IMR-90 (cell line): Measurements from ENCODE around the gene SSH2. TPM values are rescaled to one million over a fixed set of nuclear protein-coding genes. Genes with fewer than 3 reads are reported as not detected.

ENCODE experiments used
- ATAC-seq: fragments of 200-7000 bp; cut with Tn5 transposase; 2 replicates; pipeline ENCODE4 v1.9.1; 2020; ENCODE audit warnings: low read depth, mild to moderate bottlenecking, moderate library complexity
- BruUV-seq: library from RNA; stranded (reverse); fragments of 400-500 nt; replicated peaks from 2 replicates; lab custom pipeline; 2021; lab: Mats Ljungman, UMichigan
- CTCF ChIA-PET: fragments of 300-600 bp; formaldehyde crosslinking; extraction: SDS; loops from one replicate; lab custom pipeline; 2021; ENCODE audit warnings: antibody characterized with exemption; lab: Yijun Ruan, JAX
- POLR2A ChIA-PET: fragments of 300-600 bp; sonication (Branson Sonifier 250); formaldehyde crosslinking; loops from one replicate; lab custom pipeline; 2022; ENCODE audit warnings: antibody characterized with exemption; ENCODE audit not compliant: unreplicated experiment; lab: Charles Lee
- DNase-seq: peaks from one replicate; pipeline ENCODE4 v3.0.0; 2013
- H2AFZ ChIP-seq: replicated peaks from 2 replicates; pipeline ENCODE3; 2013; ENCODE audit warnings: low read length, mild to moderate bottlenecking; ENCODE audit not compliant: poor library complexity
- H2AK5ac ChIP-seq: 2 replicates; pipeline ENCODE4 v1.6.1; 2013; ENCODE audit warnings: low read depth, low read length, inconsistent platforms
- H2AK9ac ChIP-seq: replicated peaks from 2 replicates; pipeline ENCODE3; 2013; ENCODE audit warnings: mild to moderate bottlenecking, low read depth, low read length, moderate library complexity; ENCODE audit not compliant: poor library complexity
- H2BK120ac ChIP-seq: 2 replicates; pipeline ENCODE4 v1.6.1; 2013; ENCODE audit warnings: low read depth, low read length, inconsistent platforms
- H2BK15ac ChIP-seq: 3 replicates; pipeline ENCODE4 v1.6.1; 2013; ENCODE audit warnings: low read depth, low read length, inconsistent platforms
- H2BK20ac ChIP-seq: 2 replicates; pipeline ENCODE4 v1.6.1; 2013; ENCODE audit warnings: low read depth, mild to moderate bottlenecking, inconsistent platforms, low read length, moderate library complexity
- H2BK5ac ChIP-seq: 2 replicates; pipeline ENCODE4 v1.6.1; 2013; ENCODE audit warnings: mild to moderate bottlenecking, low read depth, low read length, inconsistent platforms; ENCODE audit not compliant: poor library complexity, severe bottlenecking
- H3K14ac ChIP-seq: replicated peaks from 2 replicates; pipeline ENCODE4 v1.6.1; 2013; ENCODE audit warnings: low read depth, low read length, inconsistent platforms
- H3K18ac ChIP-seq: 2 replicates; pipeline ENCODE4 v1.6.1; 2013; ENCODE audit warnings: low read depth, low read length, control low read depth
- H3K23ac ChIP-seq: 2 replicates; pipeline ENCODE4 v1.6.1; 2013; ENCODE audit warnings: low read depth, low read length, inconsistent platforms
- H3K27ac ChIP-seq: 2 replicates; pipeline ENCODE4 v1.5.1; 2013; ENCODE audit warnings: mild to moderate bottlenecking, control low read depth, low read length; ENCODE audit not compliant: insufficient read depth
- H3K27me3 ChIP-seq: 2 replicates; pipeline ENCODE4 v1.6.1; 2013; ENCODE audit warnings: low read length; ENCODE audit not compliant: control insufficient read depth, insufficient read depth
- H3K36me3 ChIP-seq: 2 replicates; pipeline ENCODE4 v1.6.1; 2013; ENCODE audit warnings: low read length, mixed read lengths; ENCODE audit not compliant: control insufficient read depth, insufficient read depth
- H3K4ac ChIP-seq: 2 replicates; pipeline ENCODE4 v1.6.1; 2013; ENCODE audit warnings: low read depth, low read length, inconsistent platforms
- H3K4me1 ChIP-seq: 2 replicates; pipeline ENCODE4 v1.6.1; 2013; ENCODE audit warnings: low read length, mixed read lengths; ENCODE audit not compliant: control insufficient read depth, insufficient read depth
- H3K4me2 ChIP-seq: 2 replicates; pipeline ENCODE4 v1.6.1; 2013; ENCODE audit warnings: low read depth, mild to moderate bottlenecking, control low read depth, low read length, moderate library complexity
- H3K4me3 ChIP-seq: 2 replicates; pipeline ENCODE4 v1.5.1; 2013; ENCODE audit warnings: low read depth, mild to moderate bottlenecking, control low read depth, low read length, moderate library complexity; ENCODE audit not compliant: insufficient read depth
- H3K56ac ChIP-seq: 2 replicates; pipeline ENCODE4 v1.6.1; 2013; ENCODE audit warnings: low read length, inconsistent platforms; ENCODE audit not compliant: insufficient read depth; ENCODE audit errors: extremely low read depth
- H3K79me1 ChIP-seq, 2 experiments: 2 replicates each; pipeline ENCODE4 v1.6.1; 2013; ENCODE audit warnings: low read length in 2 of 2, inconsistent platforms in 1 of 2, low read depth in 1 of 2
- H3K9ac ChIP-seq: 2 replicates; pipeline ENCODE4 v1.6.1; 2013; ENCODE audit warnings: low read depth, low read length, control low read depth
- H3K9me1 ChIP-seq: 2 replicates; pipeline ENCODE4 v1.6.1; 2013; ENCODE audit warnings: low read length, inconsistent platforms; ENCODE audit not compliant: insufficient read depth
- H3K9me3 ChIP-seq: 2 replicates; pipeline ENCODE4 v1.6.1; 2013; ENCODE audit warnings: low read length; ENCODE audit not compliant: control insufficient read depth, insufficient read depth
- H4K20me1 ChIP-seq: 2 replicates; pipeline ENCODE4 v1.6.1; 2013; ENCODE audit warnings: low read length, inconsistent platforms; ENCODE audit not compliant: insufficient read depth
- H4K5ac ChIP-seq: 2 replicates; pipeline ENCODE4 v1.6.1; 2013; ENCODE audit warnings: mild to moderate bottlenecking, low read depth, low read length, control low read depth
- H4K8ac ChIP-seq, 2 experiments: 2 replicates each; pipeline ENCODE4 v1.6.1; 2013; ENCODE audit warnings: low read depth in 2 of 2, low read length in 2 of 2, control low read depth in 1 of 2, inconsistent platforms in 1 of 2
- H4K91ac ChIP-seq: 2 replicates; pipeline ENCODE4 v1.6.1; 2013; ENCODE audit warnings: low read depth, low read length, inconsistent platforms; ENCODE audit not compliant: insufficient read depth
- BHLHE40 ChIP-seq: fragments of 150-350 bp; IDR thresholded peaks from 2 replicates; pipeline ENCODE4 v1.6.1; 2016; ENCODE audit warnings: mild to moderate bottlenecking, low read depth, low read length
- CEBPB ChIP-seq: IDR thresholded peaks from 2 replicates; pipeline ENCODE4 v1.6.1; 2012; ENCODE audit warnings: low read depth, low read length, improper control_type of control experiment
- CHD1 ChIP-seq: IDR thresholded peaks from 2 replicates; pipeline ENCODE4 v1.6.1; 2012; ENCODE audit warnings: low read depth, low read length, improper control_type of control experiment
- FOS ChIP-seq: fragments of 150-350 bp; IDR thresholded peaks from 2 replicates; pipeline ENCODE4 v1.6.1; 2016; ENCODE audit warnings: low read depth, low read length
- MAFK ChIP-seq: IDR thresholded peaks from 2 replicates; pipeline ENCODE4 v1.6.1; 2012; ENCODE audit warnings: low read depth, low read length, improper control_type of control experiment
- MAZ ChIP-seq: IDR thresholded peaks from 2 replicates; pipeline ENCODE4 v1.6.1; 2012; ENCODE audit warnings: low read depth, mild to moderate bottlenecking, low read length, improper control_type of control experiment, moderate library complexity, borderline replicate concordance
- MXI1 ChIP-seq: IDR thresholded peaks from 2 replicates; pipeline ENCODE4 v1.6.1; 2012; ENCODE audit warnings: low read depth, mild to moderate bottlenecking, low read length, moderate library complexity, borderline replicate concordance
- NFE2L2 ChIP-seq: fragments of 150-350 bp; IDR thresholded peaks from 2 replicates; pipeline ENCODE4 v1.6.1; 2016; ENCODE audit warnings: low read depth, mild to moderate bottlenecking, low read length
- POLR2A ChIP-seq: IDR thresholded peaks from 2 replicates; pipeline ENCODE4 v1.6.1; 2012; ENCODE audit warnings: mild to moderate bottlenecking, low read depth, low read length
- RAD21 ChIP-seq: IDR thresholded peaks from 2 replicates; pipeline ENCODE4 v1.6.1; 2012; ENCODE audit warnings: low read length, improper control_type of control experiment
- RCOR1 ChIP-seq: IDR thresholded peaks from 2 replicates; pipeline ENCODE4 v1.6.1; 2012; ENCODE audit warnings: mild to moderate bottlenecking, low read length, improper control_type of control experiment; ENCODE audit not compliant: insufficient replicate concordance
- RFX5 ChIP-seq: IDR thresholded peaks from 2 replicates; pipeline ENCODE4 v1.8.0; 2012; ENCODE audit warnings: low read depth, mild to moderate bottlenecking, low read length, moderate library complexity
- SMC3 ChIP-seq: fragments of 150-350 bp; IDR thresholded peaks from 2 replicates; pipeline ENCODE4 v1.6.1; 2016; ENCODE audit warnings: low read depth, mild to moderate bottlenecking, antibody characterized with exemption, low read length, moderate library complexity
- WGBS, 2 experiments: methylation state at CpG; one replicate each; pipeline versions ENCODE4 v1.1.5 to v1.1.7; 2013; ENCODE audit warnings: missing lambda C conversion rate in 2 of 2; ENCODE audit not compliant: insufficient read length in 1 of 2; ENCODE audit errors: extremely low coverage in 2 of 2; 5-methylcytosine and 5-hydroxymethylcytosine counted together
- dilution Hi-C: fragments of 300-500 bp; cut with HindIII; formaldehyde crosslinking; loops from one replicate; pipeline ENCODE4 v1.14.3; 2018; ENCODE audit warnings: low sequenced_read_pairs; ENCODE audit not compliant: unreplicated experiment
- in situ Hi-C: fragments of 300-500 bp; cut with MboI; formaldehyde crosslinking; loops from 3 replicates; pipeline ENCODE4 v1.14.3; 2019; ENCODE audit warnings: low sequenced_read_pairs, inconsistent platforms, mixed read lengths
- intact Hi-C: fragments of 100-400 bp; cut with micrococcal nuclease; formaldehyde crosslinking; loops from 2 replicates; pipeline ENCODE4 v1.10.0; 2022
- polyA plus RNA-seq, 3 experiments: library from polyadenylated mRNA; depleted of rRNA; stranded (reverse); fragments of >200 nt; gene quantifications; 2 replicates each; pipeline ENCODE4 v1.2.3, GENCODE V29; 2012; ENCODE audit warnings: low replicate concordance in 1 of 3
- total RNA-seq: library from RNA; depleted of rRNA; stranded (reverse); fragments of >200 nt; gene quantifications from 2 replicates; pipeline ENCODE4 v1.2.3, GENCODE V29; 2012
- TF ChIP-seq, protein P1 (sequence below): fragments of 150-350 bp; IDR thresholded peaks from 2 replicates; pipeline ENCODE4 v1.6.1; 2016; ENCODE audit warnings: low read depth, mild to moderate bottlenecking, low read length, moderate library complexity, borderline replicate concordance
- TF ChIP-seq, protein P2 (sequence below): conservative IDR thresholded peaks from 2 replicates; pipeline ENCODE4 v1.5.1; 2012; ENCODE audit warnings: mild to moderate bottlenecking, low read depth, low read length, improper control_type of control experiment
- TF ChIP-seq, protein P3 (sequence below): fragments of 150-350 bp; IDR thresholded peaks from 2 replicates; pipeline ENCODE4 v1.6.1; 2017; ENCODE audit warnings: mild to moderate bottlenecking, antibody characterized with exemption, low read length, low read depth

Gene SSH2
- total and polyA plus RNA-seq, 2 of the 4 experiments (the other 2 are of a cell fraction) = 9.3 TPM

DNA sequence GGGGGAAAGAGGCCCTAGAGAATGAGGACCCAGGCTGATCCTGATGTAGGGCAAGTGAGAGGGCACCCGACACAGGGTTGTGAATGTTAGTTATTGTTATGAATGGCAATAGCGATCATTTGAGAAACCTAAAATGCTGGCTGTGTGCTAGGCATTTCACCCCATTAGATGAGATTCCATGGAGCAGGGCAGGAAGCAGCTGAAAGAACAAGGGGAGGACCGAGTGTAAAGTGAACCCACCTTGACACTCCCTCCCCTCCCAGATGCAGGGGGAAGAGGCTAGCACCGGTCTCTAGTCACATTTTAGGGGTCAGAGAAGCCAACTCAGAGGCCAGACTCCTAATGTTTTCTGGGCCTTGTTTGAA, 306.8 kb downstream of the SSH2 start:
- H4K8ac ChIP-seq = no peak overlapping the region
- H3K4ac ChIP-seq = no peak overlapping the region
- H2BK15ac ChIP-seq = no peak overlapping the region
- H3K18ac ChIP-seq = no peak overlapping the region
- no peak overlapping the region for H3K27ac ChIP-seq
- ChIA-PET CTCF (interaction anchor here (1.1 kb wide), 1 partner anchor 156 kb away, joined by 3 read pairs; no protein-coding TSS in a partner anchor), POLR2A (no interaction called here)
- H2BK5ac ChIP-seq = no peak overlapping the region
- H3K56ac ChIP-seq = no peak overlapping the region
- H4K91ac ChIP-seq = no peak overlapping the region
- H4K5ac ChIP-seq = no peak overlapping the region
- dilution Hi-C loops (no loop called here), intact Hi-C loops (no loop called here), in situ Hi-C loops (no loop called here)
- H4K20me1 ChIP-seq = peaks cover 4% of the 10 kb centered on the region; the same call in 1 of the 2 replicates
- peak overlapping the region; percentile 96 for H2AFZ ChIP-seq
- no peak overlapping the region for H2BK20ac ChIP-seq
- H3K79me1 ChIP-seq = peaks cover 0 to 22% of the 10 kb centered on the region in 2 experiments; a peak in 1 of 4 replicates
- no TSS peak for BruUV-seq
- no peak overlapping the region for H3K9ac ChIP-seq
- peaks cover 15% of the 10 kb centered on the region for H3K4me1 ChIP-seq
- no peak overlapping the region for H2AK5ac ChIP-seq
- no peak for DNase-seq
- peak overlapping the region; percentile 75 for H2AK9ac ChIP-seq
- H3K27me3 ChIP-seq = no peaks in the 10 kb centered on the region
- no peak overlapping the region; the same call in 1 of the 2 replicates for H3K4me2 ChIP-seq
- no peak overlapping the region for H3K23ac ChIP-seq
- H3K4me3 ChIP-seq = no peak overlapping the region
- TF ChIP-seq RCOR1 (no peak), POLR2A (no peak), MAFK (no peak), MXI1 (no peak), RFX5 (no peak), NFE2L2 (no peak), MAZ (no peak), RAD21 (no peak), SMC3 (no peak), CEBPB (no peak), CHD1 (no peak), BHLHE40 (no peak), FOS (no peak)
- TF ChIP-seq, protein P1, sequence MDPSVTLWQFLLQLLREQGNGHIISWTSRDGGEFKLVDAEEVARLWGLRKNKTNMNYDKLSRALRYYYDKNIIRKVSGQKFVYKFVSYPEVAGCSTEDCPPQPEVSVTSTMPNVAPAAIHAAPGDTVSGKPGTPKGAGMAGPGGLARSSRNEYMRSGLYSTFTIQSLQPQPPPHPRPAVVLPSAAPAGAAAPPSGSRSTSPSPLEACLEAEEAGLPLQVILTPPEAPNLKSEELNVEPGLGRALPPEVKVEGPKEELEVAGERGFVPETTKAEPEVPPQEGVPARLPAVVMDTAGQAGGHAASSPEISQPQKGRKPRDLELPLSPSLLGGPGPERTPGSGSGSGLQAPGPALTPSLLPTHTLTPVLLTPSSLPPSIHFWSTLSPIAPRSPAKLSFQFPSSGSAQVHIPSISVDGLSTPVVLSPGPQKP = no peak
- TF ChIP-seq, protein P2, sequence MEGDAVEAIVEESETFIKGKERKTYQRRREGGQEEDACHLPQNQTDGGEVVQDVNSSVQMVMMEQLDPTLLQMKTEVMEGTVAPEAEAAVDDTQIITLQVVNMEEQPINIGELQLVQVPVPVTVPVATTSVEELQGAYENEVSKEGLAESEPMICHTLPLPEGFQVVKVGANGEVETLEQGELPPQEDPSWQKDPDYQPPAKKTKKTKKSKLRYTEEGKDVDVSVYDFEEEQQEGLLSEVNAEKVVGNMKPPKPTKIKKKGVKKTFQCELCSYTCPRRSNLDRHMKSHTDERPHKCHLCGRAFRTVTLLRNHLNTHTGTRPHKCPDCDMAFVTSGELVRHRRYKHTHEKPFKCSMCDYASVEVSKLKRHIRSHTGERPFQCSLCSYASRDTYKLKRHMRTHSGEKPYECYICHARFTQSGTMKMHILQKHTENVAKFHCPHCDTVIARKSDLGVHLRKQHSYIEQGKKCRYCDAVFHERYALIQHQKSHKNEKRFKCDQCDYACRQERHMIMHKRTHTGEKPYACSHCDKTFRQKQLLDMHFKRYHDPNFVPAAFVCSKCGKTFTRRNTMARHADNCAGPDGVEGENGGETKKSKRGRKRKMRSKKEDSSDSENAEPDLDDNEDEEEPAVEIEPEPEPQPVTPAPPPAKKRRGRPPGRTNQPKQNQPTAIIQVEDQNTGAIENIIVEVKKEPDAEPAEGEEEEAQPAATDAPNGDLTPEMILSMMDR = no peak
- TF ChIP-seq, protein P3, sequence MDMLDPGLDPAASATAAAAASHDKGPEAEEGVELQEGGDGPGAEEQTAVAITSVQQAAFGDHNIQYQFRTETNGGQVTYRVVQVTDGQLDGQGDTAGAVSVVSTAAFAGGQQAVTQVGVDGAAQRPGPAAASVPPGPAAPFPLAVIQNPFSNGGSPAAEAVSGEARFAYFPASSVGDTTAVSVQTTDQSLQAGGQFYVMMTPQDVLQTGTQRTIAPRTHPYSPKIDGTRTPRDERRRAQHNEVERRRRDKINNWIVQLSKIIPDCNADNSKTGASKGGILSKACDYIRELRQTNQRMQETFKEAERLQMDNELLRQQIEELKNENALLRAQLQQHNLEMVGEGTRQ = no peak
- H3K9me3 ChIP-seq = no peaks in the 10 kb centered on the region
- 20% methylated on average over 1 of the region's 4 CpGs; no CpG with 5 or more reads in 1 of the 2 experiments for WGBS, 2 experiments
- peaks cover 2% of the 10 kb centered on the region; the same call in 1 of the 2 replicates for H3K36me3 ChIP-seq
- H3K14ac ChIP-seq = no peak overlapping the region
- no peak overlapping the region for H2BK120ac ChIP-seq
- ATAC-seq = no peak
- peaks cover 24% of the 10 kb centered on the region for H3K9me1 ChIP-seq
